GM19023 (cell line): ENCODE measurements around the gene WDR70.
"Not testable (repeated sequence)": the region's sequence is repeated elsewhere in the genome, so short reads cannot be mapped to it uniquely, and the experiment has no call there.

Experiments used
- ATAC-seq: cut with Tn5 transposase; IDR thresholded peaks from one replicate; pipeline ENCODE4 v1.9.1; 2021; ENCODE audit warnings: mild to moderate bottlenecking, moderate library complexity; ENCODE audit not compliant: unreplicated experiment

The WDR70 gene

DNA sequence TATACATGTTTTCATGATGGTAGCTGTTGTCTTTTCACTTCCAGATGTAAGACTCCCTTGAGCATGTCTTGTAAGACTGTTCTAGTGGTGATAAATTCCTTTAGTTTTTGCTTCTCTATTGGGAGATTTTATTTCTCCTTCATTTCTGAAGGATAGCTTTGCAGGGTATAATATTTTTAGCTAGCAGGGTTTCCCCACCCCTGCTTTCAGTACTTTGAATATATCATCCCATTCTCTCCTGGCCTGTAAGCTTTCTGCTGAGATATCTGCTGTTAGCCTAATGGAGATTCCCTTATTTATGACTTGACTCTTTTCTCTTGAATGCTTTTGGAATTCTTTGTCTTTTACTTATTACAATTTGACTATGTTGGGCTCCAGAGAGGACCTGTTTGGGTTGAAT, 249.8 kb downstream of the WDR70 start:
- ATAC-seq, result no peak

DNA sequence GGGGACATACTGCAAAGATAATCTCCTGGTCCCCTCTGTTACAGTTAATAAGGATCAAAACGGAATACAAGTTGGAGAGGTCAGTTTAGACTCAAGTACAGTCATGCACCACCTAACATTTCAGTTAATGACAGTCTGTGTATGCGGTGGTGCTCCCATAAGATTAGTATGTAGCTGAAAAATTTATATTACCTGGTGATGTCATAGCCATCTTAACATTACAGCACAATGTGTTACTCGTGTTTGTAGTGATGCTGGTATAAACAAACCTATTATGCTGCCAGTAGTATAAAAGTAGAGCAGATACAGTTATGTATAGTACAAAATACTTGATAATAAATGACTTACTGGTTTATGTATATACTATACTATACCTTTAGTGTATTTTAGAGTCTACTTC, 252.8 kb downstream of the WDR70 start:
- ATAC-seq, result no peak

DNA sequence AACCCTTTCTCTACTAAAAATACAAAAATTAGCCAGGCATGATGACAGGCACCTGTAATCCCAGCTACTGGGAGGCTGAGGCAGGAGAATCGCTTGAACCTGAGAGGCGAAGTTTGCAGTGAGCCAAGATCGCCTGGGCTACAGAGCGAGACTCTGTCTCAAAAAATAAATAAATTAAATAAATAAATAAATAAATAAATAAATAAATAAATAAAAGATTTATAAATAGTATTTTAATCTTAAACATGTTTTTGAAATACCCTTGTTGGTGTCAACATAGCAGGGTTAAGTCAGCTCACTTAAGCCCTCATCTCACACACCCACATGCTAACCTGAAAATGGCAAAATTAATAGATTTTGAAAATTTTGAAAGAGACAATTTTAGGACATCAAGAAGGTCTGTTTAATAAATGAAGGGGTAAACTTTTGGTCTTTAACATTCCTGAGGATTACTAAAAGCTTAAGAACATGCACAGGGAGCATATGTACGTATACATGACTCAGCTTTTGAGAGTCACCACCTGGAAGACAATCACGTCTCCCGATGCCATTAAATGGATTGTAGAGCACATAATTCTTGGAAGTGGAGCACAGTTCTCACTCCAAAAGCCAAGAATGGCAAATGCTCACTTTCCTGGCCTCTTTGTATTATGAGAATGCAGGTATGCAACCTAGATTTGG, 258.2 kb downstream of the WDR70 start:
- ATAC-seq, result no peak

DNA sequence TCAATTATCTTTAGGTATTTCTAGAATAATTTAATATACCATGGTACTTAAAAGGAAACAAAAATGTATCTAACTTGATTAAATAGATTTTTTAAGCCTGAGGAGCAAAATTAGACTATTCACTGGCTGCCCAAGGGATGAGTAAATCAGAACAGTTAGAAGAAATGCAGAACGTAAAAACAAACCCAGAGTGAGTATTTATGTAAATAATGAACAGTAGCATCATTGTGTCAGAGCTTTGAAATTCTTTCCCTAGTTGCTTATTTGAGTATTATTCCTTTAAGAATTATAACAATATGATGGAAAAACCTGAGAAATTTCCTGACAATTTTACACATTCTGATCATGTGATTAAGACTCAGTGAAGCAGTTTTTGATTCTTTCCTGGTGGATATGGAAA, 259.8 kb downstream of the WDR70 start:
- ATAC-seq, result no peak

DNA sequence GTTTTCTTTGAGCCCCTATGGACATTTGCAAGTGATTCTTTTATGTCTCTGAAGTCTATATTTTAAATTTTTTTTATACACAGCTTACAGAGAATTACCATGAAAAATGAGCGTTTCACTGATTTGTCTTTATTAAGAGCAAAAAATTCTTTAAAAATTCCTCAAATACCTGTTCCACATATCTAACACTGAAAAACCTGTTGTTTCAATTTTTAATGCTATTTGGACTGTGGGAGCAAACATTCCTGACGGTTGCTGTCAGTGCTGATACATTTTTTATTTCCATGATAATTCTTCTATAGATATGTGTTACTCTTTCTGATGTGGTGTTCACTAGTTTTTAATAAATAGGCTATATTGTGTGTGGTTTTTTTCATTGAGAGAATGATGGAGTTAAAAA, 261.0 kb downstream of the WDR70 start:
- no peak for ATAC-seq

DNA sequence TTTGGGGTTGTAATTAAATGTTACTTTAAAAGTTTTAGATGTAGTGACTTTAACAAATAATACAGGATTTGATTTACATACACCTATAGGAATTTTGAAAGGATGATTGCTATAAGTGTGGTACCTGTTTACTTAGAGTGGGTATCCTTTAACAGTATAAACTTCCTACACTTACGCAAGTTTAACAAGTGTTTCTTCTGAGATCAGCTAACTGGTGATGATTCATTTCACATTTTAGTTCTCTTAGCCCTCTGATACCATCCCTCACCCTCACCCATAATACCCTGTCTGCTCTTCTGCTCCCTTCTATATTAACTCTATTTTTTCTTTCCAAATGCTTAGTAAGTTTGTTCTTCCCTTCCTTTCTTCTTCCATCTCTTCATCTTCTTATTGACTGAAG, 262.8 kb downstream of the WDR70 start:
- ATAC-seq, result no peak

DNA sequence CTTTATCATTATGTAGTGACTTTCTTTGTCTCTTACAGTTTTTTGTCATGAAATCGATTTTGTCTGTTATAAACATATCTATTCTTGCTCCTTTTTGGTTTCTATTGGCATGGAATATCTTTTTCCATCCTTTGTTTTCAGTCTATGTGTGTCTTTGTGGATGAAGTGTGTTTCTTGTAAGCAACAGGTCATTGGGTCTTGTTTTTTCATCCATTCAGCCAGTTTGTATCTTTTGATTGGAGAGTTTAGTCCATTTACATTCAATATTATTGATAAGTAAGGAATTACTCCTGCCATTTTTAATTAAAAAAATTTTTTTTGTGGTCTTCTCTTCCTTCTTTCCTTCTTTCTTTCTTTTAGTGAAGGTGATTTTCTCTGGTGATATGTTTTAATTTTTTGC, 266.6 kb downstream of the WDR70 start:
- ATAC-seq, result no peak

DNA sequence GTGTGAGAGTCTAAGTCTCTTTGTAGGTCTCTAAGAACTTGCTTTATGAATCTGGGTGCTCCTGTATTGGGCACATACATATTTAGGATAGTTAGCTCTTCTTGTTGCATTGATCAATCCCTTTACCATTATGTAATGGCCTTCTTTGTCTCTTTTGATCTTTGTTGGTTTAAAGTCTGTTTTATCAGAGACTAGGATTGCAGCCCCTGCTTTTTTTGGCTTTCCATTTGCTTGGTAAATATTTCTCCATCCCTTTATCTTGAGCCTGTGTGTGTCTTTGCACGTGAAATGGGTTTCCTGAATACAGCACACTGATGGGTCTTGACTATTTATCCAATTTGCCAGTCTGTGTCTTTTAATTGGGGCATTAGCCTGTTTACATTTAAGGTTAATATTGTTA, 275.4 kb downstream of the WDR70 start:
- ATAC-seq, result not testable (repeated sequence)

DNA sequence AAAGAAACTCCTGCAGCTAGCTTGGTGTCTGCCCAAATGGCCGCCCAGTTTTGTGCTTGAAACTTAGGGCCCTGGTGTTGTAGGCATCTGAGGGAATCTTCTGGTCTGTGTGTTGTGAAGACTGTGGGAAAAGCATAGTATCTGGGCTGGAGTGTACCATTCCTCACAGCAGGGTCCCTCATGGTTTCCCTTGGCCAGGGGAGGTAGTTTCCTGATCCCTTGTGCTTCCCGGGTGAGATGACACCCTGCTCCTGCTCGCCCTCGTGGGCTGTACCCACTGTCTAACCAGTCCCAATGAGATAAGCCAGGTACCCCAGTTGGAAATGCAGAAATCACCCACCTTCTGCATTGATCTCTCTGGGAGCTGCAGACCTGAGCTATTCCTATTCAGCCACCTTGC, 277.9 kb downstream of the WDR70 start:
- ATAC-seq, result no peak

DNA sequence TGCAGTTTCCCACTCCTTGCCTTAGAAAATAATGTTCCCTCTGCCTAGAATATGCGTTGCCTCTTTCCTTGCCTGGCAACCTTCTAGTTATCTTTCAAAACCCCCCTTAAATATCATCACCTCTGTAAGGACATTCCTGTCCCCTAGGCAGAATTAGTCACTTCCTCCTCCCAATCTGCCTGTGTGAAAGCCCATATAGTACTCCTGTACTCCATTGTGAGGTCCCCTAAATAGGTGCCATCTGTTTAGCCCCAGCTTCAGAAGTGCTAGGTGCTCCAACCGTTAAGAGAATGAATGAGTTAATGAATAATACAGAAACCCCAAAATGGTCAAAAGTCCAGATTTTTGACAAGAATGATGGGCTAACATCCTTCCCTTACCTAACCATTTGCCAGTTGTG, 279.3 kb downstream of the WDR70 start:
- no peak for ATAC-seq

DNA sequence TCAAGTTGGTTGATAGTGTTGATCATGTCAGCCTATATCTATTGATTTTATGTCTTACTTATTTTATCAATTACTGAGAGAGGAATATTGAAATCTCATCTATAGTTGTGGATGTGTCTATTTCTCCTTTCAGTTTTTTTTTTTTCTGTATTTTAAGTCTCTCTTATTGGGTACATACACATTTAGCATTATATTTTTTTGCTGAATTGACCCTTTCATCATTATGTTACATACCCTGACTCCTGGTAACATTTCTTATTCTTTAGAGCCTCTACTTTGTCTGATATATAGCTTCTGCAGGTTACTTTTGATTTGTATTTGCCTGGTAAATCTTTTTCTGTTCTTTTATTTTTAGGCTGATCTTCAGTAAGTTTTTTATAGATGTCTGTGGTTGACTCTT, 281.2 kb downstream of the WDR70 start:
- ATAC-seq, result no peak

DNA sequence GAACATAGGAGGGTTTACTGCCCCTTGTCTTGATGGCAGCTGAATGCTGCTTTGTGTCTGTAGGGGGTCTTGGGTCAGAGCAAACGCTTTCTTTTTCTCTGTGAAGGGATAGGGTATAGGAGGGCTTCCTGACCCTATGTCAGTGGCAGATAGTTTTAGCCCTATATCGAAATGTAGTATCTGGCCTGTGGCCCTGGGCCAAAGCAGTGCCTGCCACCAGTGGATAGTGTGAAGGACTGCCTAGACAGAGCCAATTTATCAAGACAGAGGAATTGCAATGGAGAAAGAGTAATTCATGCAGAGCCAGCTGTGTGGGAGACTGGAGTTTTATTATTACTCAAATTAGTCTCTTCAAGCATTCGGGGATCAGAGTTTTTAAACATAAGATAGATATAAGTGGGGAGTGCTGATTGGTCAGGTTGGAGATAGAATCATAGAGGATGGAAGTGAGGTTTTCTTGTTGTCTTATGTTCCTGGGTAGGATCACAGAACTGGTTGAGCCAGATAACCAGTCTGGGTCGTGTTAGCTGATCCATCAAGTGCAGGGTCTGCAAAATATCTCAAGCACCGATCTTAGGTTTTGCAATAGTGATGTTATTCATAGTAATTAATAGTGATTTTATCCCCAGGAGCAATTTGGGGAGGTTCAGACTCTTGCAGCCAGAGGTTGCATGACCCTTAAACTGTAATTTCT, 282.3 kb downstream of the WDR70 start:
- no peak for ATAC-seq

DNA sequence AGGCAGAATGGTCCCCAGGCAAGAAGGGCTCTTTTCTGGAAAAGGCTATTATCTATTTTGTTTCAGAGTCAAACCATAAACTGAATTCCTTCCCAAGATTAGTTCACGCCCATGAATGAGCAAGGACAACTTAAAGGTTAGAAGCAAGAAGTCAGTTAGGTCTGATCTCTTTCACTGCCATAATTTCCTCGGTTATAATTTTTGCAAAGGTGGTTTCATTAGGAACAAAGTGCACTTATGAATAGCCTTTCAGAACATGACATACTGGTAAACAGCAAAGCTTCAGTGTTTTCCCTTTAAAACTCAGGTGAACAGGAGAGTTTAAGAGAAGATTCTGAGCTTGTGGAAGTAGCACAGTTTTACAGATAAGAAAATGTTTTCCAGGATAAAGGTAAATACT, 282.8 kb downstream of the WDR70 start:
- ATAC-seq, result no peak

DNA sequence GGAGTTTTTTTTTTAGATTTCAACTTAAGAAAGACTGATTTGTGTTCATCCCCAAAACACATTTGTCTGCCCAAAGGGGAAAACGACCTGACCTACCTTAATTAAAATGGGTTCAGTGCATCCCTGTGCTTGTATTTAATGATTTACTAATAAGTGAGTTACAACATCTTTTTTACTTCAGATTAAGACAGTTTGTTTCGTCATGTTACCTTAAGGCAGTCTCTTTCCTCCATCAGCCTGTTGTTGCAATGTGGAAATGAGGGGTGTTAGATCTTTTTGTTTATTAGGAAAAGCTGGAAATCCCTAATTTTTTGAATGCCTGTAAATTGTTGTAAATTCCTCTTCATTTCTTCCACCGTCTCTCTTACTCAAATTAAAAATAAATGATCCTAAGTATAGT, 283.2 kb downstream of the WDR70 start:
- no peak for ATAC-seq

DNA sequence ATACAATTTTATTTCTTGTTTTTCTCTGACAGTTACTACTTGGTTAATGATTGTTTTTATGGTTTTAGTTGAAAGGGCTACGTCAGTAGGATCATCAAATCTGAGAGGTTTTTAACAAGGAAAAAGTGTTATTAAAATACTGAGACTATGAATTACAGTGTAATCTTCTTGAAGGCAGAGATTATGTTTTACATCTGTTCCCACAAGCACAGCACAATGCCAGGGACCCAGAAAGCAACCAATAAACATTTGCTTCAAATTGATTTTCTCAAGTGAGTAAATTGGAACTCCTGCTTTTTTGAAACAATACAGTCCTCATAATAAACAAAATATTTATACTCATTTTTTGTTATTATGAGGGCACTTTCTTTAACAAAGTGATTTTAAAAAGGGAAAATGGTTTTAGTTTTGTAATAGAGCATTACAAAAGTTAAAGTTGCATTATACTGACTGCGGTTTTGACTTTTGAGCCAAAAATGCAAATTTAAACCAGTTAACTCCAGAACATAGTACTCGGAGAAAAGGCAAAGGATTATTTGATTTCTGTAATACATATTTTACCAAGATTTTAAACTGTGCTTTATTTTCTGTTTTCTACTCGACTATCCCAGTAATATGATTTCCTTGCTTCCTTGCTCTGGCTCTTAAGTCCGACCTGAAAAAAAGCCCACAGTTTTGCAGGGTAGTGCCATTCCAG, 283.8 kb downstream of the WDR70 start:
- ATAC-seq, result no peak

DNA sequence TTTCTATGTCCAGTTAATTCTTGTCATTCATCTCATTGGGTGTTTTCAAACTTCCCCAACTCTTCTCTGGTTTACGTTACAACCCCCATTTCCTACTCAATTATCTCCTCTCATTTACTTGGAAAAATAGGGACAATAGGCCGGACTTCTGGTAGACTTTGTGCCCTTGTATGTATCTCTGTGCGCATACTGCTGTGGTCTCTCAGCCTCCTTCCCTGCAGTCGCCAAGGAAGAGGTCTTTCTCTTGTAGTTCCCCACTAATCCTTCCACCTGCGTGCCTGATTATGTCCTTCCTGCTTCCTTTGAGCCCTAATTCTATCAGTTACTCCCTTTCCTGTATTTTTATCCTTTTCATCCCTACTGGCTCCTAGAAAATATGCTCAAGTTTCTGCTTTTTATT, 284.4 kb downstream of the WDR70 start:
- no peak for ATAC-seq

DNA sequence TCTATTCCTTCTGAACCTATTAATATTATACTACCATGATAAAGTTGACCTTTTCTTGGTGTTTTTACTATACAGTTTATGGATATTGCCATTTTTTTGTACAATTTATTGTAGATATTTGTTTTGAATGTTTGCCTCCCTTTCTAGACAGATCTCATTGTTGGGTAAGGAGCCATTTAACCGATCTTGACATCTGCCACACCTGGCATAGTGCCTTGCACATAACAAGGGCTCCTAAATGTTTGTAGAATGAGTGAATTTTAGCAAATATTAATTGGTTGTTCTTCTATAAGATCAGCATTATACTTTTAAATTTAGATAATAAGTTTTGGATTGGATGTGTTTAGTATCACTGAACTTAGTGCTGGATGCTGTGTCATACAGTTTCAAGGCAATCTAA, 285.4 kb downstream of the WDR70 start:
- ATAC-seq, result no peak

DNA sequence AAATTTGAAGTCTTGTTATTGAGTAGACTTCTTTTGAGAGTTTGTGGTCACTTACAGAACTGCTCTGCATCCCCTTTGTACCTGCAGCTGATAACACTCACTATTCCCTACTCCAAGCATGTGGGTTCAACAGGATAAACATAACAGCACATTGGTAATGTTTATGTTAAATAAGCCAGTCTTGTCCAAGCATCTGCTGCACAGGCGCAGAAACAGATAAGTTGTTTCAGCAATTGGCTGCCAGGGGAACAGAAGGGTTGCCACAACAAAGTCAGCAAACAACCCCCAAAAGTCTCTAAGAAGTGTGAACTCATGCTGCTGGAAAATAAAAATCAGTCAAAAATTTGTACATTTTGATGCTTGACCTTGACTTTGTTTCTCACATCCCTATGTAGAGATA, 286.2 kb downstream of the WDR70 start:
- no peak for ATAC-seq

DNA sequence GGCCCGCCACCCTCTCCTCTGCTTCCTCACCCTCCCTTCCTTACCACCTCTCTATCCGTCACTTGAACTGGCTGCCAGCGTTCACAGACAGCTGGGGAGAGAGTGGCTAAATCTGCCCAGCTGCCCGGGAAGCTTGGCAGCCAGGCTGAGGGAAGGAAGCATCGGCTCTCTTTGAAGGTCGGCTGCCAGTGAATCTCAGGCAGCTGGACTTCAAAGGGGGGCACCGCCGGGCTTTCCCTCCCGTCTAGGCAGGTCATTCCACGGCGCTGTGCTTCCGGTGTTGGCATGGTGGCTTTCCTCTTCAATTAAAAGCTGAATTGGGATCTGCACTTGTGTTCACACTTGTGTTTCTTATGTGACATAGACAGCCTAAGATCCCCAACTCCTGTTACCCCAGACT, 286.8 kb downstream of the WDR70 start:
- ATAC-seq, result no peak

DNA sequence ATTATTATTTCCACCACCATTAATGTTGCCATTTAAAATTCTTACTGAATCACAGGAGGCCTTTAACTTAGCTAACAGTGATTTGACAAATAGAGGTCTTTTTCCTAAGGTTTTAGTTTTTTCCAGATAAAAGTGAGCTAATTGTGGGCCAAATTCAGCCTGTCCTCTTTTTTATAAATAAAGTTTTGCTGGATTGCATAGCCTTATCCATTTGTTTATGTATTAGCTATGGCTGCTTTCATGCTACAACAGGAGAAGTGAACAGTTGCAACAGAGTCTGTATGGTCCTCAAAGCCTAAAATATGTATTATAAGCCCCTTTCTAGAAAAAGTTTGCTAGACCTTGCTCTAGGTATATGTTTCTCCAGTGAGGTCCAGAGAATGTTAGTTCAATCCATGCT, 288.3 kb downstream of the WDR70 start:
- ATAC-seq, result no peak

DNA sequence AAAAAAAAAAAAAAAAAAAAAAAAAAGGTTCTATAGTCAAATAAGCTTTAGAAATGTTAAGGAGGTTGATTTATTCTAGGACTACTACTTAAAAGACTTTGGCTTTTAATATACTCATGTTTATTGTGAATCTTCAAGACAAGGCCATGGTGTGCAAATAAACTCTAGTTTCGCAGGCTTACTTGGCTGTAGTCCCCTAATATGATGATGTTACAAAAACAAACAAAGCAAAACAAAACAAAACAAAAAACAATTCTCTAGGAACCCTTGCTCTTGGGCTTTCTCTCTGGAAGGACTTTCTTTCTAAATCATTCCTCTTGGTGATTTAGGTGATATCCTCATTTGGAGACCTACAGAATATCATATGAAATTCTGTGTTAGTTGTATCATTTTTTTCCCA, 288.7 kb downstream of the WDR70 start:
- no peak for ATAC-seq

DNA sequence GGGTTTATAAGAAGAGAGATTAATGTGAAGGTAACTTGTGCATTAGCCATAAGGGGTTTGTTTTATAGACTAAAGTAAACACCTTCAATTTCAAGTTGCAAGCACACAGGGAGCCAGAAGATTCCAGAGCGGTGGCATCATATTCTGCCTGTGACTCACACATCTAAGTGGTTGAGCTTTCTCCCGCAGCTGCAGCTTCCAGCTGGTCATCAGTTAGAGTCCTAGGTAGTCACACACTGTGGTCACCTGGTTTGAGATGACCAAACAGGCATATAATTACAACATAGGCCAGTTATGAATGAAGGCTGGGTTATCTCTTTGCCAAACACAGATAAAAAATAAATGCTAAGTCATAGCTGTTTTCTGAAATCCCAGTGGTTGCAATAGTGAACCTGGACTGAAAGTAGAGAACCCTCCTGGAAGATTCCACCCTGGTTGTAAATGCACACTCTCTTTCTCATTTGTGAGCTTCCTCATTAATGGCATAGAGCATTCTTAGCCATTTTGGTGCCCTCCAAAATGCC, 289.5 kb downstream of the WDR70 start:
- ATAC-seq, result no peak
